Transverse colon (tissue), 4 donors: ENCODE measurements around the gene MDGA2.

Experiments used
- CTCF ChIP-seq, 5 experiments: fragments of 200-600 bp in 3 of 5; fragments of 450-650 bp in 2 of 5; sonication (generic) in 3 of 5; IDR thresholded peaks; 1 replicate in 2 of 5; 2 replicates in 3 of 5; pipeline ENCODE4 v1.5.1; 2016 to 2017; ENCODE audit warnings: antibody characterized with exemption in 5 of 5, inconsistent platforms in 3 of 5, mild to moderate bottlenecking in 2 of 5, moderate library complexity in 1 of 5
- POLR2AphosphoS5 ChIP-seq, 3 donors: sonication (generic); formaldehyde crosslinking; IDR thresholded peaks; one replicate each; pipeline ENCODE4 v1.6.1; 2016; ENCODE audit warnings: antibody characterized with exemption in 3 of 3

GRCh38 chr14:47057364-47057763 is 618.0 kb downstream of the MDGA2 start:
- TF ChIP-seq CTCF (IDR thresholded peaks at IDR 0.05) (no peak), POLR2AphosphoS5 (IDR thresholded peaks at IDR 0.05) (no peak)
